ENCODE measurements around the gene SETD5.

Gene SETD5

GRCh38 chr3:9455596-9456131 is 58.2 kb downstream of the SETD5 start:
- no peak for ATAC-seq
- no peak for TF ChIP-seq PATZ1 (CRISPR knock-in tag; IDR thresholded peaks at IDR 0.05; ENCODE audit: borderline replicate concordance)
- TF ChIP-seq CSRNP3 (CRISPR knock-in tag; IDR thresholded peaks at IDR 0.05) = no peak
- no peak for TF ChIP-seq ZC3H10 (CRISPR knock-in tag; IDR thresholded peaks at IDR 0.05)
- no peak for TF ChIP-seq CSDC2 (CRISPR knock-in tag; IDR thresholded peaks at IDR 0.05)
- no peak for TF ChIP-seq SNAI2 (CRISPR knock-in tag; IDR thresholded peaks at IDR 0.05)
- TF ChIP-seq RARB (CRISPR knock-in tag; IDR thresholded peaks at IDR 0.05) = no peak
- TF ChIP-seq ARNTL (CRISPR knock-in tag; IDR thresholded peaks at IDR 0.05; ENCODE audit: borderline replicate concordance, low read depth) = no peak
- no peak for TF ChIP-seq TCF4 (CRISPR knock-in tag; IDR thresholded peaks at IDR 0.05; ENCODE audit: borderline replicate concordance)
- TF ChIP-seq GLIS3 (CRISPR knock-in tag; IDR thresholded peaks at IDR 0.05) = no peak
- no peak for TF ChIP-seq ZFP3 (CRISPR knock-in tag; IDR thresholded peaks at IDR 0.05)

DNA sequence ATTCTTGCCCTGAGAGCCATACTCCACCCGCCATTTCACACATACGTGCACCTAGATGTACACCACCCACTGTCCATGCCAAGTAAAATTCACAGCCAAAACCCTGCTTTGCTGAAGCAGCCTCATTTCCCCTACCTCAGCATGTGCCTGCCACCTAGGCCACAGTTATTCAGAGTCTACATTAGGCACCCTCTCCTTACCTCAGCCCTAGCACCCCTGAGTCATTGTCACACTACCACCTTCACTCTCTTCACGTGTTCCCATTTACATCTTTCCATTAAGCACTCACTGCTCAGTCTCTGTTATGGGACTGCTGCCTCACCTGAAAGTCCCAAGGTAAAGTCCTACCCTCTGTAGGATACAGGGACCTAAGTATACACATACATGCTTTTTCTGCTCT is 70.0 kb downstream of the SETD5 start:
- TF ChIP-seq ZNF70 (CRISPR knock-in tag; IDR thresholded peaks at IDR 0.05) (no peak), ZC3H10 (CRISPR knock-in tag; IDR thresholded peaks at IDR 0.05) (no peak), ZFP3 (CRISPR knock-in tag; IDR thresholded peaks at IDR 0.05) (no peak), PPARA (CRISPR knock-in tag; IDR thresholded peaks at IDR 0.05; ENCODE audit: borderline replicate concordance) (no peak), OSR1 (CRISPR knock-in tag; IDR thresholded peaks at IDR 0.05) (no peak), CSDC2 (CRISPR knock-in tag; IDR thresholded peaks at IDR 0.05) (no peak), CREB5 (CRISPR knock-in tag; IDR thresholded peaks at IDR 0.05; ENCODE audit: low read depth) (no peak), ZNF8 (CRISPR knock-in tag; IDR thresholded peaks at IDR 0.05) (no peak), GLIS3 (CRISPR knock-in tag; IDR thresholded peaks at IDR 0.05) (no peak), ARNTL (CRISPR knock-in tag; IDR thresholded peaks at IDR 0.05; ENCODE audit: borderline replicate concordance, low read depth) (no peak), CSRNP3 (CRISPR knock-in tag; IDR thresholded peaks at IDR 0.05) (no peak), TOX (CRISPR knock-in tag; IDR thresholded peaks at IDR 0.05; ENCODE audit: borderline replicate concordance) (no peak), PATZ1 (CRISPR knock-in tag; IDR thresholded peaks at IDR 0.05; ENCODE audit: borderline replicate concordance) (no peak)
- TF ChIP-seq, protein P1, sequence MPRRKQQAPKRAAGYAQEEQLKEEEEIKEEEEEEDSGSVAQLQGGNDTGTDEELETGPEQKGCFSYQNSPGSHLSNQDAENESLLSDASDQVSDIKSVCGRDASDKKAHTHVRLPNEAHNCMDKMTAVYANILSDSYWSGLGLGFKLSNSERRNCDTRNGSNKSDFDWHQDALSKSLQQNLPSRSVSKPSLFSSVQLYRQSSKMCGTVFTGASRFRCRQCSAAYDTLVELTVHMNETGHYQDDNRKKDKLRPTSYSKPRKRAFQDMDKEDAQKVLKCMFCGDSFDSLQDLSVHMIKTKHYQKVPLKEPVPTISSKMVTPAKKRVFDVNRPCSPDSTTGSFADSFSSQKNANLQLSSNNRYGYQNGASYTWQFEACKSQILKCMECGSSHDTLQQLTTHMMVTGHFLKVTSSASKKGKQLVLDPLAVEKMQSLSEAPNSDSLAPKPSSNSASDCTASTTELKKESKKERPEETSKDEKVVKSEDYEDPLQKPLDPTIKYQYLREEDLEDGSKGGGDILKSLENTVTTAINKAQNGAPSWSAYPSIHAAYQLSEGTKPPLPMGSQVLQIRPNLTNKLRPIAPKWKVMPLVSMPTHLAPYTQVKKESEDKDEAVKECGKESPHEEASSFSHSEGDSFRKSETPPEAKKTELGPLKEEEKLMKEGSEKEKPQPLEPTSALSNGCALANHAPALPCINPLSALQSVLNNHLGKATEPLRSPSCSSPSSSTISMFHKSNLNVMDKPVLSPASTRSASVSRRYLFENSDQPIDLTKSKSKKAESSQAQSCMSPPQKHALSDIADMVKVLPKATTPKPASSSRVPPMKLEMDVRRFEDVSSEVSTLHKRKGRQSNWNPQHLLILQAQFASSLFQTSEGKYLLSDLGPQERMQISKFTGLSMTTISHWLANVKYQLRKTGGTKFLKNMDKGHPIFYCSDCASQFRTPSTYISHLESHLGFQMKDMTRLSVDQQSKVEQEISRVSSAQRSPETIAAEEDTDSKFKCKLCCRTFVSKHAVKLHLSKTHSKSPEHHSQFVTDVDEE (CRISPR knock-in tag; IDR thresholded peaks at IDR 0.05) = no peak
- no peak for ATAC-seq

DNA sequence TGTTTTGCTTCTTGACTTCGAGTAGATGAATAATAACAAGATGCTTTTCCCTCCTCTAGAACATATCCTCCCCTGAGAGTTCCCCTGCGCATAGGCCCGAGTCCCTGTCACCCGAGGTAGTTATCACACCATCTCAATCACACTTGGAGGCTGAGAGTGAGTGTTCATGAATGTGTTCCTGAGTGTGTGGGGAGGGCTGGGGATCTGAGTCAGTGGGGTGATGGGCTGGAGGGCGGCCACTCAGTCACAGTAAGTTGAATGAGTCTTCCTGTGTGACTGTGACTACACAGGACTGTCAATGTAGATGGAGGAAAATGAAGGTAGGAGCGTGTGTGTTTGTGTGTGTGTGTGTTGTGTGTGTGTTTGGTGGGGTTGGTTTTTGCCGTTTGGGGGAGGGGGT is 71.0 kb downstream of the SETD5 start:
- TF ChIP-seq CREB5 (CRISPR knock-in tag; IDR thresholded peaks at IDR 0.05; ENCODE audit: low read depth) (no peak), ZNF70 (CRISPR knock-in tag; IDR thresholded peaks at IDR 0.05) (no peak), ESRRG (CRISPR knock-in tag; IDR thresholded peaks at IDR 0.05) (no peak), ARNTL (CRISPR knock-in tag; IDR thresholded peaks at IDR 0.05; ENCODE audit: borderline replicate concordance, low read depth) (no peak), CSDC2 (CRISPR knock-in tag; IDR thresholded peaks at IDR 0.05) (no peak), RARB (CRISPR knock-in tag; IDR thresholded peaks at IDR 0.05) (no peak), PATZ1 (CRISPR knock-in tag; IDR thresholded peaks at IDR 0.05; ENCODE audit: borderline replicate concordance) (no peak), TOX (CRISPR knock-in tag; IDR thresholded peaks at IDR 0.05; ENCODE audit: borderline replicate concordance) (no peak)
- TF ChIP-seq, protein P1 (CRISPR knock-in tag; IDR thresholded peaks at IDR 0.05) = no peak
- no peak for ATAC-seq
